Measurements from ENCODE around the gene TNNI3K. TPM values are rescaled to one million over a fixed set of nuclear protein-coding genes. Genes with fewer than 3 reads are reported as not detected.

Gene TNNI3K
- polyA plus RNA-seq, 1 donor from 2014 or later: 3.5 TPM

DNA sequence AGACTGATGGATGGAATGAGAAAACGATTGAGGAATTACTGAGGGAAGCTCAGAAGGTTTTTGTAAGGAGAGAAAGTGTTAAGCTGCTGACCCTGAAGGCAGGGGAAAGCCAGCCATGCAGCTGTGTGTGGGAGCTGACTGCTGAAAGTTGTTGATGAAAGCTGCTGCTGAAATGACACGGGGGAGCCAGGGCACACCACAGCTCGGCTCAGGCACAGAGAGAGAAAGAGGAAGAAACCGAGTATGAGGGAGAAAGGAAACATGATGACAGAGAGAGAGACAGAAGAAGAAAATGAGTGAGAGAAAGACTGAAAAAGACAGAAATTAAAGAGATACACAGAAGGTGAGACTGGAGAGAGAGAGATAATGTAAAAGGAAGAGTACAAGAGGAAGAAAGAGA, 161.7 kb downstream of the TNNI3K start:
- TF ChIP-seq TAF1 (IDR thresholded peaks at IDR 0.05; ENCODE audit: low read depth) (no peak), MXI1 (conservative IDR thresholded peaks at IDR 0.05; ENCODE audit: poor library complexity, severe bottlenecking) (no peak), RAD21 (conservative IDR thresholded peaks at IDR 0.05) (no peak), POLR2AphosphoS5 (IDR thresholded peaks at IDR 0.05) (no peak), EZH2 (IDR thresholded peaks at IDR 0.05; ENCODE audit: borderline replicate concordance, insufficient read depth, low read length, poor library complexity, severe bottlenecking) (no peak), EP300 (conservative IDR thresholded peaks at IDR 0.05; ENCODE audit: poor library complexity, severe bottlenecking) (no peak), SMC3 (conservative IDR thresholded peaks at IDR 0.05; ENCODE audit: poor library complexity) (no peak)
- TF ChIP-seq, protein P1, sequence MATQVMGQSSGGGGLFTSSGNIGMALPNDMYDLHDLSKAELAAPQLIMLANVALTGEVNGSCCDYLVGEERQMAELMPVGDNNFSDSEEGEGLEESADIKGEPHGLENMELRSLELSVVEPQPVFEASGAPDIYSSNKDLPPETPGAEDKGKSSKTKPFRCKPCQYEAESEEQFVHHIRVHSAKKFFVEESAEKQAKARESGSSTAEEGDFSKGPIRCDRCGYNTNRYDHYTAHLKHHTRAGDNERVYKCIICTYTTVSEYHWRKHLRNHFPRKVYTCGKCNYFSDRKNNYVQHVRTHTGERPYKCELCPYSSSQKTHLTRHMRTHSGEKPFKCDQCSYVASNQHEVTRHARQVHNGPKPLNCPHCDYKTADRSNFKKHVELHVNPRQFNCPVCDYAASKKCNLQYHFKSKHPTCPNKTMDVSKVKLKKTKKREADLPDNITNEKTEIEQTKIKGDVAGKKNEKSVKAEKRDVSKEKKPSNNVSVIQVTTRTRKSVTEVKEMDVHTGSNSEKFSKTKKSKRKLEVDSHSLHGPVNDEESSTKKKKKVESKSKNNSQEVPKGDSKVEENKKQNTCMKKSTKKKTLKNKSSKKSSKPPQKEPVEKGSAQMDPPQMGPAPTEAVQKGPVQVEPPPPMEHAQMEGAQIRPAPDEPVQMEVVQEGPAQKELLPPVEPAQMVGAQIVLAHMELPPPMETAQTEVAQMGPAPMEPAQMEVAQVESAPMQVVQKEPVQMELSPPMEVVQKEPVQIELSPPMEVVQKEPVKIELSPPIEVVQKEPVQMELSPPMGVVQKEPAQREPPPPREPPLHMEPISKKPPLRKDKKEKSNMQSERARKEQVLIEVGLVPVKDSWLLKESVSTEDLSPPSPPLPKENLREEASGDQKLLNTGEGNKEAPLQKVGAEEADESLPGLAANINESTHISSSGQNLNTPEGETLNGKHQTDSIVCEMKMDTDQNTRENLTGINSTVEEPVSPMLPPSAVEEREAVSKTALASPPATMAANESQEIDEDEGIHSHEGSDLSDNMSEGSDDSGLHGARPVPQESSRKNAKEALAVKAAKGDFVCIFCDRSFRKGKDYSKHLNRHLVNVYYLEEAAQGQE (IDR thresholded peaks at IDR 0.05; ENCODE audit: borderline replicate concordance): no peak
- TF ChIP-seq, protein P2, sequence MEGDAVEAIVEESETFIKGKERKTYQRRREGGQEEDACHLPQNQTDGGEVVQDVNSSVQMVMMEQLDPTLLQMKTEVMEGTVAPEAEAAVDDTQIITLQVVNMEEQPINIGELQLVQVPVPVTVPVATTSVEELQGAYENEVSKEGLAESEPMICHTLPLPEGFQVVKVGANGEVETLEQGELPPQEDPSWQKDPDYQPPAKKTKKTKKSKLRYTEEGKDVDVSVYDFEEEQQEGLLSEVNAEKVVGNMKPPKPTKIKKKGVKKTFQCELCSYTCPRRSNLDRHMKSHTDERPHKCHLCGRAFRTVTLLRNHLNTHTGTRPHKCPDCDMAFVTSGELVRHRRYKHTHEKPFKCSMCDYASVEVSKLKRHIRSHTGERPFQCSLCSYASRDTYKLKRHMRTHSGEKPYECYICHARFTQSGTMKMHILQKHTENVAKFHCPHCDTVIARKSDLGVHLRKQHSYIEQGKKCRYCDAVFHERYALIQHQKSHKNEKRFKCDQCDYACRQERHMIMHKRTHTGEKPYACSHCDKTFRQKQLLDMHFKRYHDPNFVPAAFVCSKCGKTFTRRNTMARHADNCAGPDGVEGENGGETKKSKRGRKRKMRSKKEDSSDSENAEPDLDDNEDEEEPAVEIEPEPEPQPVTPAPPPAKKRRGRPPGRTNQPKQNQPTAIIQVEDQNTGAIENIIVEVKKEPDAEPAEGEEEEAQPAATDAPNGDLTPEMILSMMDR (IDR thresholded peaks at IDR 0.05; ENCODE audit: poor library complexity, severe bottlenecking): no peak

DNA sequence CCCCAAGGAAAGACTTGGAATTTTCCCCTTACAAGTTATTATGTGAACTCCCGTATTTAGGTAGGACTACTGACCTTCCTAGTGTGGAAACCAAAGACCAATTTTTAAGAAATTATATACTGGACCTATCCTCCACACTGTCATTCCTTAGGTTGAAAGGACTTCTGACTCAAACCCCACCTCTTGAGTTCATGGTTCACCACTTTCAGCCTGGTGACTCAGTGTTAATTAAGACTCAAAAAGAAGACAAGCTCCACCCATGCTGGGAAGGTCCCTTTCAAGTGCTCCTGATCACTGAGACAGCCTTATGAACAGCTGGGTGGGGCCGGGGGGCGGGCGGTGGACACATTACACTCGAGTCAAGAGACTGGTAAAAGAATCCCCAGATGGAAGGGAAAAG, 164.1 kb downstream of the TNNI3K start:
- Histone ChIP-seq H3K4me3 (ENCODE audit: low read length) (no peak overlapping the region), H3K9ac (ENCODE audit: low read length) (no peak overlapping the region), H3K27ac (ENCODE audit: low read length) (no peak overlapping the region), H4K20me1 (ENCODE audit: insufficient read depth) (no peaks in the 10 kb centered on the region), H3K27me3 (ENCODE audit: insufficient read depth, low read depth, low read length) (no peaks in the 10 kb centered on the region), H2AFZ (ENCODE audit: low read depth, low read length) (no peak overlapping the region), H3K36me3 (ENCODE audit: insufficient read depth, low read length) (no peaks in the 10 kb centered on the region), H3K9me2 (ENCODE audit: insufficient read depth, low read length) (no peaks in the 10 kb centered on the region), H3K4me2 (ENCODE audit: low read length) (no peak overlapping the region), H3K79me2 (replicated peaks; ENCODE audit: insufficient read depth, low read length) (no peaks in the 10 kb centered on the region), H3F3A (ENCODE audit: insufficient read depth, low read length, poor library complexity, severe bottlenecking) (no peaks in the 10 kb centered on the region), H3K9me3 (ENCODE audit: low read length) (no peaks in the 10 kb centered on the region)
- TF ChIP-seq, protein P1 (IDR thresholded peaks at IDR 0.05; ENCODE audit: borderline replicate concordance): no peak
- TF ChIP-seq EZH2 (IDR thresholded peaks at IDR 0.05; ENCODE audit: borderline replicate concordance, insufficient read depth, low read length, poor library complexity, severe bottlenecking) (no peak), MXI1 (conservative IDR thresholded peaks at IDR 0.05; ENCODE audit: poor library complexity, severe bottlenecking) (no peak), POLR2AphosphoS5 (IDR thresholded peaks at IDR 0.05) (no peak), EP300 (conservative IDR thresholded peaks at IDR 0.05; ENCODE audit: poor library complexity, severe bottlenecking) (no peak), TAF1 (IDR thresholded peaks at IDR 0.05; ENCODE audit: low read depth) (no peak), SMC3 (conservative IDR thresholded peaks at IDR 0.05; ENCODE audit: poor library complexity) (no peak), RAD21 (conservative IDR thresholded peaks at IDR 0.05) (no peak)
- TF ChIP-seq, protein P2 (IDR thresholded peaks at IDR 0.05; ENCODE audit: poor library complexity, severe bottlenecking): no peak

More for the DNA sequence above, 161.7 kb downstream of the TNNI3K start:
- no peak overlapping the region for H3K4me2 ChIP-seq (ENCODE audit: low read length)
- H3K9me2 ChIP-seq (ENCODE audit: insufficient read depth, low read length): no peaks in the 10 kb centered on the region
- no peaks in the 10 kb centered on the region for H3K27me3 ChIP-seq (ENCODE audit: insufficient read depth, low read depth, low read length)
- H3K79me2 ChIP-seq (replicated peaks; ENCODE audit: insufficient read depth, low read length): no peaks in the 10 kb centered on the region
- H4K20me1 ChIP-seq (ENCODE audit: insufficient read depth): no peaks in the 10 kb centered on the region
- no peaks in the 10 kb centered on the region for H3F3A ChIP-seq (ENCODE audit: insufficient read depth, low read length, poor library complexity, severe bottlenecking)
- H3K36me3 ChIP-seq (ENCODE audit: insufficient read depth, low read length): no peaks in the 10 kb centered on the region
- no peak overlapping the region for H2AFZ ChIP-seq (ENCODE audit: low read depth, low read length)
- no peak overlapping the region for H3K9ac ChIP-seq (ENCODE audit: low read length)
- H3K27ac ChIP-seq (ENCODE audit: low read length): no peak overlapping the region
- H3K4me3 ChIP-seq (ENCODE audit: low read length): no peak overlapping the region
- no peaks in the 10 kb centered on the region for H3K9me3 ChIP-seq (ENCODE audit: low read length)

Measured in neural cell (in vitro differentiated cells).